ENCODE measurements around the gene SPATA9.

GRCh38 chr5:95701074-95701473 is 18.3 kb upstream of the SPATA9 start:
- TF ChIP-seq EP300 (IDR thresholded peaks at IDR 0.05), result no peak
- no peak for TF ChIP-seq CTCF (IDR thresholded peaks at IDR 0.05)

All from sigmoid colon (tissue), 4 donors.